ENCODE data around the gene GTF3C5. TPM values are rescaled to one million over a fixed set of nuclear protein-coding genes. Genes with fewer than 3 reads are reported as not detected.
"Not testable (repeated sequence)": the region's sequence is repeated elsewhere in the genome, so short reads cannot be mapped to it uniquely, and the experiment has no call there.

GTF3C5 gene
- total RNA-seq, 1 donor from 2014 or later, result 95.2 TPM

DNA sequence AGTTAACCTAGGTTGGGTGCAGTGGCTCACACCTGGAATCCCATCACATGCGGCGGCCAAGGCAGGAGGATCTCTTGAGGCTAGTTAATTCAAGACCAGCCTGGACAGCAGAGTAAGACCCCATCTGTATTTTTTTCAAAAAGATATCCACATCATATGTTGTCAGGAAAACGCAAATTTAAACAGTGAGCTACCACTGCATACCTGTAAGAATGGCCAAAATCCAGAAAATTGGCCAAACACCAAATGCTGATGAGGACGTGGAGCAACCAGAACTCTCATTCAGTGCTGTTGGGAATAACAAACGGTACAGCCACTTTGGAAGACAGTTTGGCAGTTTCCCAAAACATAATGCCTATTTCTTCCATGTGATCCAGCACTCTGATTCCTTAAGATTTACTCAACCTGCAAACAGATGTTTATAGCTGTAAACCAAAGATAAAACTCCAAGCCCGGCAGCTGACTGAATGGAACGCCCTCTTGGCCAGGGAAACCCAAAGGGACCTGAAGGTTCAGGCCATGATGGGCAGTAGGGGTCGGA is 43.4 kb downstream of the GTF3C5 start:
- Mint-ChIP-seq H3K9me3 (ENCODE audit: unreplicated experiment) (peaks cover 6% of the 10 kb centered on the region), H3K27me3 (ENCODE audit: unreplicated experiment) (peaks cover 2% of the 10 kb centered on the region), H3K4me1 (ENCODE audit: low read depth, unreplicated experiment) (no peaks in the 10 kb centered on the region), H3K27ac (ENCODE audit: unreplicated experiment) (no peak overlapping the region), H3K4me3 (ENCODE audit: unreplicated experiment) (no peak overlapping the region), H3K36me3 (ENCODE audit: unreplicated experiment) (no peaks in the 10 kb centered on the region)
- TF ChIP-seq, protein P1, sequence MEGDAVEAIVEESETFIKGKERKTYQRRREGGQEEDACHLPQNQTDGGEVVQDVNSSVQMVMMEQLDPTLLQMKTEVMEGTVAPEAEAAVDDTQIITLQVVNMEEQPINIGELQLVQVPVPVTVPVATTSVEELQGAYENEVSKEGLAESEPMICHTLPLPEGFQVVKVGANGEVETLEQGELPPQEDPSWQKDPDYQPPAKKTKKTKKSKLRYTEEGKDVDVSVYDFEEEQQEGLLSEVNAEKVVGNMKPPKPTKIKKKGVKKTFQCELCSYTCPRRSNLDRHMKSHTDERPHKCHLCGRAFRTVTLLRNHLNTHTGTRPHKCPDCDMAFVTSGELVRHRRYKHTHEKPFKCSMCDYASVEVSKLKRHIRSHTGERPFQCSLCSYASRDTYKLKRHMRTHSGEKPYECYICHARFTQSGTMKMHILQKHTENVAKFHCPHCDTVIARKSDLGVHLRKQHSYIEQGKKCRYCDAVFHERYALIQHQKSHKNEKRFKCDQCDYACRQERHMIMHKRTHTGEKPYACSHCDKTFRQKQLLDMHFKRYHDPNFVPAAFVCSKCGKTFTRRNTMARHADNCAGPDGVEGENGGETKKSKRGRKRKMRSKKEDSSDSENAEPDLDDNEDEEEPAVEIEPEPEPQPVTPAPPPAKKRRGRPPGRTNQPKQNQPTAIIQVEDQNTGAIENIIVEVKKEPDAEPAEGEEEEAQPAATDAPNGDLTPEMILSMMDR (IDR thresholded peaks at IDR 0.05; ENCODE audit: partially characterized antibody, unreplicated experiment), result no peak
- no peak for DNase-seq

DNA sequence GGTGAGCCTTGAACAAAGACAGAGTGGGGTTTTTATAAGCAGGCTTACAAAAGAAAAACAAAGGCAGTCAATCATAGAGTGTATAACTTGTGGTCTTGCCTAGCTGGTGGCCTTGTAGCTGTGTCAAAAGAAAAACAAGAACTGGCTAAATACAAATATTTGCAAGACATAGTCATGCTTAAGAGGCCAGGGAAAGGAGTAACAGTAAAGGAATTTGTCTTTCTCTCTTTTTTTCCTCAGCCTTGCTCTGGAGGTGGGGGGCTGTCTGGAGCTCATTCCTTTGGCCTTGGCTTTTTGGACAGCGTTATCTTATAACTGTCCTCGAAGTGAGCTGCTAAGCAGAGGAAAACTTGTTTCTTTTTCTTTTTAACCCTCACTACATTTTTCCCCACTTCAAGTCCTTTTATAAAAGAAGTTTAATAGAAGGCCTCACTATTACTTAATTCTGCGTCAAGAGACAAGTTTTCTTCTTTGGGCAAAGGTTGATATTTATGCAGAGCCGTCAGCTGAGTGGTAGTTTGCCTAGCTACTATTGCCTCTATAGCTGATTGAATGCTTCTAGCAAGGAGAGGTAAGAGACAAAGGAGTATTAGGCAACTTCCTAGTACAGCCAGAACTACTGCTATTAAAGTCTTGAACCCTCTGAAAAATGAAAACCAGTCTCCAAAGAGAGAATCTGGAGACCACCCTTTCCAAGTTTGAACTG is 45.3 kb downstream of the GTF3C5 start:
- peaks cover 7% of the 10 kb centered on the region for H3K9me3 Mint-ChIP-seq (ENCODE audit: unreplicated experiment)
- H3K4me3 Mint-ChIP-seq (ENCODE audit: unreplicated experiment), result no peak overlapping the region
- no peaks in the 10 kb centered on the region for H3K36me3 Mint-ChIP-seq (ENCODE audit: unreplicated experiment)
- TF ChIP-seq, protein P1 (IDR thresholded peaks at IDR 0.05; ENCODE audit: partially characterized antibody, unreplicated experiment), result no peak
- no peak overlapping the region for H3K27ac Mint-ChIP-seq (ENCODE audit: unreplicated experiment)
- H3K27me3 Mint-ChIP-seq (ENCODE audit: unreplicated experiment), result no peaks in the 10 kb centered on the region
- no peaks in the 10 kb centered on the region for H3K4me1 Mint-ChIP-seq (ENCODE audit: low read depth, unreplicated experiment)
- no peak for DNase-seq

DNA sequence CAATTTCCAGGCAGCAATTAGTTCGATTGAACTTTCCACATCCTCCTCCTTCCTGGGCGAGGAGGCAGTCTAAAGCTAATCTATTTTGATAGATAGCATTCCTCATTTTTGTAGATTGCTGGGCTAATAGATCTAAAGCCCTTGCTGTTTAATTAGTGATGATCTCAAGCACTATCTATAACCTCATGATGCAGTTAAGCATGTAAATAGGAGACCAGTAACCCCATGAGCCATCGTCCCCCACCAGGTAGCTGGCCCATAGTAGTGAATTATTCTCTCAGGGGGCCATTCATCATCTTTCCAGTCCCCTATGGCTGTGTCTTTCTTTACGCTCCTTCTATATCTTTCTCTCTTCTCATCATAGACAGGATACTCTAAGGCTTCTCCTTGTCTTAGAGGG is 45.9 kb downstream of the GTF3C5 start:
- Mint-ChIP-seq H3K4me3 (ENCODE audit: unreplicated experiment) (no peak overlapping the region), H3K4me1 (ENCODE audit: low read depth, unreplicated experiment) (no peaks in the 10 kb centered on the region)

DNA sequence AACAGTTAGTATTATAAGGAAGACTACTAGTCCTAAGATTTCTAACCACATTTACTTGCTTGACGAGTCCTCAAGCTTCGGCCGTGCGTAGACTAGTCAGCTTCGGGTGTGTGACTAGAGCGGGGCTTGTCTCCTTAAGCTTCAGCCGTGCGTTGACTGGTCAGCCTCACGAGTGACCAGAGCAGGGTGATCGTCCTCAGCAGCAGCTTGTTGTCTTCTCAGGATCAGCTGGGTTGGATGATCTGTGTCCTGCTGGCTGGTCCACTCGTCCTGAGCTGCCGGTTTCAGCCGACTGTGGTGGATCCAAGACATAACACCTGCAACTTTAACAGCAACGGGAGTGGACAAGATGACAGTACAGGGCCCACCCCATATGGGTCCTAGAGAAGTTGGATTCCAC is 47.7 kb downstream of the GTF3C5 start:
- no peak for DNase-seq
- Mint-ChIP-seq H3K36me3 (ENCODE audit: unreplicated experiment) (no peaks in the 10 kb centered on the region), H3K9me3 (ENCODE audit: unreplicated experiment) (peaks cover 3% of the 10 kb centered on the region), H3K27ac (ENCODE audit: unreplicated experiment) (no peak overlapping the region), H3K4me3 (ENCODE audit: unreplicated experiment) (no peak overlapping the region), H3K27me3 (ENCODE audit: unreplicated experiment) (no peaks in the 10 kb centered on the region), H3K4me1 (ENCODE audit: low read depth, unreplicated experiment) (no peaks in the 10 kb centered on the region)
- TF ChIP-seq, protein P1 (IDR thresholded peaks at IDR 0.05; ENCODE audit: partially characterized antibody, unreplicated experiment), result no peak

More for the DNA sequence above, 45.9 kb downstream of the GTF3C5 start:
- peaks cover 7% of the 10 kb centered on the region for H3K9me3 Mint-ChIP-seq (ENCODE audit: unreplicated experiment)
- H3K36me3 Mint-ChIP-seq (ENCODE audit: unreplicated experiment), result no peaks in the 10 kb centered on the region
- H3K27ac Mint-ChIP-seq (ENCODE audit: unreplicated experiment), result no peak overlapping the region
- no peak for DNase-seq
- TF ChIP-seq, protein P1 (IDR thresholded peaks at IDR 0.05; ENCODE audit: partially characterized antibody, unreplicated experiment), result no peak
- H3K27me3 Mint-ChIP-seq (ENCODE audit: unreplicated experiment), result no peaks in the 10 kb centered on the region

DNA sequence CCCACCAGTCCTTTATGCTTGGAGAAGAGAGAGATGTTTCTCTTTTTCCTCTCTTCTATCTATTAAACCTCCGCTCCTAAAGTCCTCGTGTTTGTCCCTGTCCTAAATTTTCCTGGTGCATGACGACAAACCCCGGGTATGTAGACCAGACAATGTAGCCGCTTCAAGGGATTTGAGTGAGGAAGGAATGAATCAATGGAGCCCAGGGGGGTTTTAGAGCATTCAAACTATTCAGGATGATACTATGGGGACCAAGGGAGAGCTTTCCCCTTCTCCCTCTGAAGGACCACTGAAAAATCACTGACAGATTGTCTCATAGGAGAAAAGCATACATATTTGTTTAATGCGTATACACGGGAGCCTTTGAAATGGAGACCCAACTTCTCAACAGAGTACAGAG is 49.4 kb downstream of the GTF3C5 start:
- H3K27me3 Mint-ChIP-seq (ENCODE audit: unreplicated experiment), result no peaks in the 10 kb centered on the region
- no peak overlapping the region for H3K27ac Mint-ChIP-seq (ENCODE audit: unreplicated experiment)
- H3K4me1 Mint-ChIP-seq (ENCODE audit: low read depth, unreplicated experiment), result no peaks in the 10 kb centered on the region
- no peak overlapping the region for H3K4me3 Mint-ChIP-seq (ENCODE audit: unreplicated experiment)
- peaks cover 3% of the 10 kb centered on the region for H3K9me3 Mint-ChIP-seq (ENCODE audit: unreplicated experiment)
- H3K36me3 Mint-ChIP-seq (ENCODE audit: unreplicated experiment), result no peaks in the 10 kb centered on the region
- TF ChIP-seq, protein P1 (IDR thresholded peaks at IDR 0.05; ENCODE audit: partially characterized antibody, unreplicated experiment), result no peak
- DNase-seq, result no peak

DNA sequence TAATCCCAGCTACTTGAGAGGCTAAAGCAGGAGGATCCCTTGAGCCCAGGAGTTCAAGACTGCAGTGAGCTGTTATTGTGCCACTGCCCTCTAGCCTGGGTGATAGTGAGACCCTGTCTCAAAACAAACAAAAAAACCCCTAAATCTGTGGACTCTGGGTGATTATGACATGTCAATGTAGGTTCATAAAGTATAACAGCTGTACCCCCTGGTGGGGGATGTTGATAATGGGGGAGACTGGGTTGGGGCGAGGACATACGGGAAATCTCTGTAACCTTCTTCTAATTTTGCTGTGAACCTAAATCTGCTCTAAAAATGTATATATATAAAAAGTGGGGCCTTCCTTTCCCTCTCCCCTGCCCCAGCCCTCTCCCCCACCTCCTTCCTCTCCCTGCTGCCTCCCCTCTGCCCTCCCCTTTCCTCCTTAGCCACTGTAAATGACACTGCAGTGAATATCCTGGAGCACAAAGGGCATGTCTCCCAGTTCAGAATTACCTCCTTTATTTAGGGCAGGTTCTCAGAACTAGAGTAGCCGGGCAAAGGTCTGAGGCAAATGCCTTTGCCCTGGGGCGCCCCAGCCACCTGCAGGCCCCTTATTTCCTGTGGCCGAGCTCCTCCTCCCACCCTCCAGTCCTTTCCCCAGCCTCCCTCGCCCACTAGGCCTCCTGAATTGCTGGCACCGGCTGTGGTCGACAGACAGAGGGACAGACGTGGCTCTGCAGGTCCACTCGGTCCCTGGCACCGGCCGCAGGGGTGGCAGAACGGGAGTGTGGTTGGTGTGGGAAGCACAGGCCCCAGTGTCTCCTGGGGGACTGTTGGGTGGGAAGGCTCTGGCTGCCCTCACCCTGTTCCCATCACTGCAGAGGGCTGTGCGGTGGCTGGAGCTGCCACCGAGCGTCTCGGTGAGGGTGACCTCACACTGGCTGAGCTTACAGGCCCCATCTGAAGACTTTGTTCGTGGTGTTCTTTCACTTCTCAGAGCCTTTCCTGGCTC is 50.3 kb downstream of the GTF3C5 start:
- H3K36me3 Mint-ChIP-seq (ENCODE audit: unreplicated experiment); H3K27ac Mint-ChIP-seq (ENCODE audit: unreplicated experiment); H3K9me3 Mint-ChIP-seq (ENCODE audit: unreplicated experiment); DNase-seq; H3K27me3 Mint-ChIP-seq (ENCODE audit: unreplicated experiment); H3K4me3 Mint-ChIP-seq (ENCODE audit: unreplicated experiment); H3K4me1 Mint-ChIP-seq (ENCODE audit: low read depth, unreplicated experiment): not testable (repeated sequence)

Measured in glutamatergic neuron (in vitro differentiated cells).